ENCODE measurements around the gene CDC25B.

DNA sequence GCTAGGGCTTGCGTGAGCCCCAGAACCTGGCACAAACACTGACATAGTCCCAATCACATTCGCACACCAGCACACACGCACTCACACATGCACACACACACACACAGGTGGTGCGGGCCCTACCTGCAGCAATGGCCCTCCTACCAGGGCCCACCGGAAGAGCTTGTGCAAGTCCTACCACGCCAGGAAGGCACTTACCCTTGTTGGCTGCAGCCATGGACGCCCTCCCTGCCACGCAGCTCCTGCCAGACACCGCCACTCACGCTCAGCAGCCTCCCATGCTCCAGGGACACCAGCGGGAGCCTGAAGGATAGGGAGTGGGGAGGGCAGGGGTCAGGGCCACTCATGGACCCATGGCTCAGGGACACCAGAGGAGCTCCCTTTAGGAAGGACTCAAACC lies 36.2 kb upstream of the CDC25B start:
- TF ChIP-seq EZH2 (IDR thresholded peaks at IDR 0.05; ENCODE audit: borderline replicate concordance, control insufficient read depth, low read depth, low read length), result no peak
- no peak for TF ChIP-seq YY1 (IDR thresholded peaks at IDR 0.05; ENCODE audit: low read depth, low read length)
- TF ChIP-seq RB1 (IDR thresholded peaks at IDR 0.05; ENCODE audit: borderline replicate concordance), result no peak
- TF ChIP-seq, protein P1, sequence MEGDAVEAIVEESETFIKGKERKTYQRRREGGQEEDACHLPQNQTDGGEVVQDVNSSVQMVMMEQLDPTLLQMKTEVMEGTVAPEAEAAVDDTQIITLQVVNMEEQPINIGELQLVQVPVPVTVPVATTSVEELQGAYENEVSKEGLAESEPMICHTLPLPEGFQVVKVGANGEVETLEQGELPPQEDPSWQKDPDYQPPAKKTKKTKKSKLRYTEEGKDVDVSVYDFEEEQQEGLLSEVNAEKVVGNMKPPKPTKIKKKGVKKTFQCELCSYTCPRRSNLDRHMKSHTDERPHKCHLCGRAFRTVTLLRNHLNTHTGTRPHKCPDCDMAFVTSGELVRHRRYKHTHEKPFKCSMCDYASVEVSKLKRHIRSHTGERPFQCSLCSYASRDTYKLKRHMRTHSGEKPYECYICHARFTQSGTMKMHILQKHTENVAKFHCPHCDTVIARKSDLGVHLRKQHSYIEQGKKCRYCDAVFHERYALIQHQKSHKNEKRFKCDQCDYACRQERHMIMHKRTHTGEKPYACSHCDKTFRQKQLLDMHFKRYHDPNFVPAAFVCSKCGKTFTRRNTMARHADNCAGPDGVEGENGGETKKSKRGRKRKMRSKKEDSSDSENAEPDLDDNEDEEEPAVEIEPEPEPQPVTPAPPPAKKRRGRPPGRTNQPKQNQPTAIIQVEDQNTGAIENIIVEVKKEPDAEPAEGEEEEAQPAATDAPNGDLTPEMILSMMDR (IDR thresholded peaks at IDR 0.05 in 2 of 3, conservative IDR thresholded peaks at IDR 0.05 in 1 of 3; ENCODE audit: control insufficient read depth in 2 of 3, extremely low read depth in 1 of 3, insufficient read depth in 1 of 3, low read depth in 3 of 3, low read length in 3 of 3), result no peak
- no peak for TF ChIP-seq PAX5 (IDR thresholded peaks at IDR 0.05; ENCODE audit: borderline replicate concordance, low read depth, low read length)
- no peak for TF ChIP-seq ESRRA (IDR thresholded peaks at IDR 0.05; ENCODE audit: low read length)
- TF ChIP-seq IKZF1 (conservative IDR thresholded peaks at IDR 0.05), result no peak
- TF ChIP-seq POLR2AphosphoS5 (IDR thresholded peaks at IDR 0.05; ENCODE audit: low read length), result no peak
- TF ChIP-seq TARDBP (IDR thresholded peaks at IDR 0.05; ENCODE audit: borderline replicate concordance), result no peak
- TF ChIP-seq SREBF2 (IDR thresholded peaks at IDR 0.05; ENCODE audit: low read length), result no peak
- TF ChIP-seq SRF (IDR thresholded peaks at IDR 0.05; ENCODE audit: low read depth in 2 of 2, low read length in 2 of 2), result no peak
- no peak for TF ChIP-seq EP300 (IDR thresholded peaks at IDR 0.05; ENCODE audit: borderline replicate concordance in 1 of 2, control insufficient read depth in 1 of 2, low read depth in 2 of 2, low read length in 2 of 2)
- TF ChIP-seq EGR1 (IDR thresholded peaks at IDR 0.05; ENCODE audit: borderline replicate concordance in 1 of 2, low read depth in 2 of 2, low read length in 2 of 2), result no peak
- no peak for TF ChIP-seq ETV6 (conservative IDR thresholded peaks at IDR 0.05 in 1 of 2, IDR thresholded peaks at IDR 0.05 in 1 of 2; ENCODE audit: borderline replicate concordance in 1 of 2, low read depth in 1 of 2)

All from GM12878 (cell line).